Brain microvascular endothelial cell (primary cell): ENCODE results near the gene KANSL1L.
"Not testable (repeated sequence)": the region's sequence is repeated elsewhere in the genome, so short reads cannot be mapped to it uniquely, and the experiment has no call there.

Source experiments
- DNase-seq: peaks from one replicate; pipeline ENCODE4 v3.0.0-alpha.2; 2020
- H3K27ac ChIP-seq: fragments of 250-450 bp; sonication (Bioruptor Pico); 2 replicates; pipeline ENCODE4 v1.5.1; 2020; ENCODE audit warnings: mild to moderate bottlenecking, moderate library complexity
- H3K27me3 ChIP-seq: fragments of 250-450 bp; sonication (Bioruptor Pico); replicated peaks from 2 replicates; pipeline ENCODE4 v1.5.1; 2020; ENCODE audit warnings: mild to moderate bottlenecking
- H3K36me3 ChIP-seq: fragments of 250-450 bp; sonication (Bioruptor Pico); replicated peaks from 2 replicates; pipeline ENCODE4 v1.5.1; 2020; ENCODE audit warnings: mild to moderate bottlenecking
- H3K4me3 ChIP-seq: 2 replicates; pipeline ENCODE4 v1.5.1; 2011; ENCODE audit warnings: low read depth, mild to moderate bottlenecking, control low read depth, low read length, moderate library complexity
- CTCF ChIP-seq: IDR thresholded peaks from 2 replicates; pipeline ENCODE4 v1.5.1; 2011; ENCODE audit warnings: low read depth, mild to moderate bottlenecking, moderate library complexity, low read length, control low read depth, inconsistent platforms; ENCODE audit errors: missing control alignments
- in situ Hi-C: cut with HindIII; loops from 2 replicates; pipeline ENCODE4 v1.10.0; 2017; ENCODE audit warnings: low sequenced_read_pairs, low pct_ligation_motif_present

The KANSL1L gene

GRCh38 chr2:210190345-210190744 is 19.1 kb upstream of the KANSL1L start:
- DNase-seq = no peak
- H3K27me3 ChIP-seq = no peaks in the 10 kb centered on the region
- in situ Hi-C loops = loop anchor here (10.0 kb wide), 1 partner anchor 216 kb away; no protein-coding TSS in a partner anchor
- no peak overlapping the region for H3K4me3 ChIP-seq
- no peaks in the 10 kb centered on the region for H3K36me3 ChIP-seq
- H3K27ac ChIP-seq = no peak overlapping the region
- no peak for TF ChIP-seq CTCF

GRCh38 chr2:210189452-210190138 is 18.4 kb upstream of the KANSL1L start:
- Histone ChIP-seq H3K36me3 (no peaks in the 10 kb centered on the region), H3K4me3 (no peak overlapping the region), H3K27me3 (no peaks in the 10 kb centered on the region), H3K27ac (no peak overlapping the region)
- DNase-seq = no peak
- in situ Hi-C loops = loop anchor here (10.0 kb wide), 1 partner anchor 215 kb away; no protein-coding TSS in a partner anchor
- TF ChIP-seq CTCF = no peak

GRCh38 chr2:210188755-210189154 is 17.5 kb upstream of the KANSL1L start:
- no peak overlapping the region for H3K4me3 ChIP-seq
- in situ Hi-C loops = no loop called here
- no peak overlapping the region for H3K27ac ChIP-seq
- H3K27me3 ChIP-seq = no peaks in the 10 kb centered on the region
- TF ChIP-seq CTCF = no peak
- no peaks in the 10 kb centered on the region for H3K36me3 ChIP-seq
- DNase-seq = no peak

GRCh38 chr2:210188190-210188589 is 17.0 kb upstream of the KANSL1L start:
- H3K27ac ChIP-seq = no peak overlapping the region
- no peak for DNase-seq
- no peak overlapping the region for H3K4me3 ChIP-seq
- TF ChIP-seq CTCF = no peak
- in situ Hi-C loops = no loop called here
- no peaks in the 10 kb centered on the region for H3K36me3 ChIP-seq
- H3K27me3 ChIP-seq = no peaks in the 10 kb centered on the region

- DNase-seq, H3K4me3 ChIP-seq, in situ Hi-C loops, H3K27me3 ChIP-seq, H3K27ac ChIP-seq, H3K36me3 ChIP-seq: not testable (repeated sequence)
Observed at GRCh38 chr2:210183936-210184335, 12.7 kb upstream of the KANSL1L start.

GRCh38 chr2:210181606-210182088 is 10.4 kb upstream of the KANSL1L start:
- DNase-seq, H3K4me3 ChIP-seq, in situ Hi-C loops, H3K27ac ChIP-seq, H3K36me3 ChIP-seq, H3K27me3 ChIP-seq: not testable (repeated sequence)

GRCh38 chr2:210181033-210181605 is 9.9 kb upstream of the KANSL1L start:
- in situ Hi-C loops, H3K4me3 ChIP-seq: not testable (repeated sequence)

More at GRCh38 chr2:210181033-210181605, 9.9 kb upstream of the KANSL1L start:
- not testable (repeated sequence) for H3K36me3 ChIP-seq, H3K27ac ChIP-seq, H3K27me3 ChIP-seq, DNase-seq
